NCI-H146 treated with DMSO at 0.1 percent for 48 hours (cell line): ENCODE results near the gene DDX51.
"Not testable (repeated sequence)": the region's sequence is repeated elsewhere in the genome, so short reads cannot be mapped to it uniquely, and the experiment has no call there.

Experiments used
- DNase-seq: peaks from one replicate; lab custom pipeline; 2025; ENCODE audit not compliant: unreplicated experiment; lab: John Stamatoyannopoulos, UW

The DDX51 gene

GRCh38 chr12:132154941-132155770 lies 11.0 kb upstream of the DDX51 start:
- DNase-seq, result no peak

- DNase-seq, result peak; percentile 67
These were observed 10.2 kb upstream of the DDX51 start for GRCh38 chr12:132154341-132154761.

- peak; percentile 78 for DNase-seq
These were observed 9.6 kb upstream of the DDX51 start for GRCh38 chr12:132153501-132154340.

- no peak for DNase-seq
These were observed 8.8 kb upstream of the DDX51 start for GRCh38 chr12:132152953-132153352.

GRCh38 chr12:132152411-132152821 lies 8.3 kb upstream of the DDX51 start:
- DNase-seq, result no peak

- DNase-seq, result no peak
These were observed 7.8 kb upstream of the DDX51 start for GRCh38 chr12:132151766-132152410.

GRCh38 chr12:132151145-132151765 lies 7.1 kb upstream of the DDX51 start:
- DNase-seq, result no peak

- DNase-seq, result no peak
These were observed 6.6 kb upstream of the DDX51 start for GRCh38 chr12:132150780-132151144.

- not testable (repeated sequence) for DNase-seq
These were observed 5.4 kb upstream of the DDX51 start for GRCh38 chr12:132149526-132149925.

GRCh38 chr12:132148368-132149045 lies 4.4 kb upstream of the DDX51 start:
- DNase-seq, result no peak

GRCh38 chr12:132147423-132148367 lies 3.6 kb upstream of the DDX51 start:
- DNase-seq, result no peak

GRCh38 chr12:132146772-132147422 lies 2.8 kb upstream of the DDX51 start:
- DNase-seq, result no peak

GRCh38 chr12:132146098-132146497 lies 2.0 kb upstream of the DDX51 start:
- no peak for DNase-seq

GRCh38 chr12:132145334-132145733 lies 1.2 kb upstream of the DDX51 start:
- DNase-seq, result no peak

- no peak for DNase-seq
These were observed 670 bp upstream of the DDX51 start for GRCh38 chr12:132144810-132145168.

- DNase-seq, result no peak
These were observed 615 bp downstream of the DDX51 start for GRCh38 chr12:132143336-132144071.

- no peak for DNase-seq
These were observed 1.3 kb downstream of the DDX51 start for GRCh38 chr12:132142679-132143335.
